K562 (cell line): ENCODE results near the gene DCAF6. TPM values are rescaled to one million over a fixed set of nuclear protein-coding genes. Genes with fewer than 3 reads are reported as not detected.

Experiments
- ATAC-seq: fragments of 200-7000 bp; cut with Tn5 transposase; 3 replicates; pipeline ENCODE4 v1.9.1; 2020; ENCODE audit warnings: moderate library complexity
- BruUV-seq: library from RNA; stranded (reverse); fragments of 400-500 nt; replicated peaks from 2 replicates; lab custom pipeline; 2021; lab: Mats Ljungman, UMichigan
- CTCF ChIA-PET: fragments of 300-600 bp; formaldehyde crosslinking; extraction: SDS; loops from one replicate; lab custom pipeline; 2021; ENCODE audit warnings: low intra/inter-chr PET ratio; lab: Yijun Ruan, JAX
- POLR2A ChIA-PET: fragments of 300-600, 350-650 bp; sonication (Branson Sonifier 250); formaldehyde crosslinking; extraction: SDS; loops from one replicate; lab custom pipeline; 2021; ENCODE audit warnings: antibody characterized with exemption, inconsistent platforms; lab: Yijun Ruan, JAX
- DNase-seq, 4 experiments: peaks; one replicate each; pipeline versions ENCODE4 v3.0.0 to v3.0.0-alpha.2; 2011 to 2018; ENCODE audit warnings: low spot score in 3 of 4, mixed read lengths in 3 of 4; ENCODE audit errors: extremely low read depth in 1 of 4
- FAIRE-seq: peaks from 2 replicates; lab custom pipeline; 2011; peaks lifted over from hg19 to GRCh38; lab: Jason Lieb, UNC
- H2AFZ ChIP-seq: 2 replicates; pipeline ENCODE4 v1.6.0; 2011; ENCODE audit warnings: low read depth, low read length, control low read depth, inconsistent platforms
- H3K27ac ChIP-seq: fragments of 200-600 bp; 3 replicates; pipeline ENCODE4 v1.8.0; 2011; ENCODE audit warnings: low read depth, mild to moderate bottlenecking, control low read depth, inconsistent platforms, low read length, moderate library complexity, mixed read lengths; ENCODE audit errors: extremely low read depth
- H3K27me3 ChIP-seq, 2 experiments: fragments of 300-600 bp in 1 of 2; 2 replicates in 1 of 2; 3 replicates in 1 of 2; pipeline versions ENCODE4 v1.6.0 to v1.8.0; 2011; ENCODE audit warnings: inconsistent platforms in 2 of 2, low read length in 2 of 2, mild to moderate bottlenecking in 1 of 2, mixed read lengths in 1 of 2, moderate library complexity in 1 of 2; ENCODE audit not compliant: control insufficient read depth in 2 of 2, insufficient read depth in 2 of 2
- H3K36me3 ChIP-seq: fragments of 300-600 bp; 3 replicates; pipeline ENCODE4 v1.8.0; 2011; ENCODE audit warnings: mild to moderate bottlenecking, low read length, inconsistent platforms; ENCODE audit not compliant: control insufficient read depth, insufficient read depth
- H3K4me1 ChIP-seq, 2 experiments: fragments of 200-600 bp in 1 of 2; replicated peaks in 1 of 2; 2 replicates in 1 of 2; 3 replicates in 1 of 2; pipeline versions ENCODE4 v1.5.1 to v1.8.0; 2011; ENCODE audit warnings: inconsistent platforms in 2 of 2, low read length in 2 of 2, mild to moderate bottlenecking in 1 of 2, mixed read lengths in 1 of 2, moderate library complexity in 1 of 2; ENCODE audit not compliant: control insufficient read depth in 2 of 2, insufficient read depth in 2 of 2
- H3K4me2 ChIP-seq: 2 replicates; pipeline ENCODE4 v1.6.1; 2011; ENCODE audit warnings: low read length, control low read depth, inconsistent platforms, mixed read lengths; ENCODE audit not compliant: insufficient read depth
- H3K4me3 ChIP-seq: fragments of 200-600 bp; sonication (generic), shearing (Covaris generic); 2 replicates; pipeline ENCODE4 v1.5.1; 2016; ENCODE audit warnings: control low read depth, inconsistent platforms
- H3K79me2 ChIP-seq: fragments of 200-600 bp; 3 replicates; pipeline ENCODE4 v1.8.0; 2011; ENCODE audit warnings: low read length, inconsistent platforms; ENCODE audit not compliant: control insufficient read depth, insufficient read depth
- H3K9ac ChIP-seq, 2 experiments: 2 replicates each; pipeline versions ENCODE4 v1.6.0 to v1.6.1; 2011; ENCODE audit warnings: low read depth in 2 of 2, low read length in 2 of 2, control low read depth in 1 of 2, inconsistent platforms in 1 of 2, mild to moderate bottlenecking in 1 of 2, mixed read lengths in 1 of 2; ENCODE audit not compliant: insufficient read depth in 1 of 2
- H3K9me1 ChIP-seq: one replicate; pipeline ENCODE4 v1.6.0; 2011; ENCODE audit warnings: inconsistent platforms, mild to moderate bottlenecking, low read length, moderate library complexity; ENCODE audit not compliant: control insufficient read depth, insufficient read depth
- H3K9me3 ChIP-seq: replicated peaks from 2 replicates; pipeline ENCODE4 v1.5.1; 2011; ENCODE audit warnings: low read depth, low read length, inconsistent platforms; ENCODE audit not compliant: control insufficient read depth, insufficient read depth
- H4K20me1 ChIP-seq: replicated peaks from 2 replicates; pipeline ENCODE4 v1.6.1; 2011; ENCODE audit warnings: low read length, inconsistent platforms, mixed read lengths; ENCODE audit not compliant: control insufficient read depth, insufficient read depth
- CBFB ChIP-seq: sonication (generic); formaldehyde crosslinking; IDR thresholded peaks from 2 replicates; pipeline ENCODE4 v1.4.0; 2020; ENCODE audit warnings: mild to moderate bottlenecking, missing genetic modification reagents
- CBX1 ChIP-seq: sonication (generic); IDR thresholded peaks from 2 replicates; pipeline ENCODE4 v1.6.1; 2016; ENCODE audit warnings: antibody characterized with exemption, low read depth, mild to moderate bottlenecking
- FOSL1 ChIP-seq: fragments of 200-800 bp; sonication (Bioruptor generic); conservative IDR thresholded peaks from 2 replicates; pipeline ENCODE4 v1.6.1; 2016; ENCODE audit warnings: missing genetic modification characterization, missing compliant biosample characterization
- FUS ChIP-seq: fragments of 200-400 bp; formaldehyde crosslinking; optimal IDR thresholded peaks from 2 replicates; pipeline ENCODE3; 2017; ENCODE audit warnings: low read depth, low read length
- HDGF ChIP-seq: fragments of 450-650 bp; IDR thresholded peaks from 2 replicates; pipeline ENCODE4 v1.6.1; 2016
- NFE2L1 ChIP-seq: fragments of 450-650 bp; IDR thresholded peaks from 2 replicates; pipeline ENCODE4 v1.6.1; 2016; ENCODE audit warnings: missing genetic modification characterization, low read depth, mild to moderate bottlenecking, missing compliant biosample characterization, moderate library complexity, borderline replicate concordance
- PCBP2 ChIP-seq: fragments of 200-400 bp; formaldehyde crosslinking; IDR thresholded peaks from 2 replicates; pipeline ENCODE4 v1.6.1; 2018; ENCODE audit warnings: low read length, low read depth, mild to moderate bottlenecking, moderate library complexity; ENCODE audit not compliant: poor library complexity, severe bottlenecking
- POU5F1 ChIP-seq: fragments of 150-350 bp; IDR thresholded peaks from 2 replicates; pipeline ENCODE4 v1.6.1; 2014; ENCODE audit warnings: borderline replicate concordance, low read length, low read depth, mild to moderate bottlenecking; ENCODE audit not compliant: partially characterized antibody
- PYGO2 ChIP-seq: fragments of 450-650 bp; IDR thresholded peaks from 2 replicates; pipeline ENCODE4 v1.6.1; 2016; ENCODE audit warnings: mild to moderate bottlenecking, missing genetic modification characterization, moderate library complexity, missing compliant biosample characterization
- TAF1 ChIP-seq: IDR thresholded peaks from 2 replicates; pipeline ENCODE4 v1.6.1; 2011; ENCODE audit warnings: mild to moderate bottlenecking, low read length, moderate library complexity; ENCODE audit not compliant: insufficient read depth, control insufficient read depth, severe bottlenecking; ENCODE audit errors: extremely low read depth
- TRIM24 ChIP-seq, 2 experiments: fragments of 450-650 bp; IDR thresholded peaks; 2 replicates each; pipeline ENCODE4 v1.6.1; 2016
- ZNF586 ChIP-seq: fragments of 450-650 bp; formaldehyde crosslinking; conservative IDR thresholded peaks from 2 replicates; pipeline ENCODE4 v1.4.0; 2020; ENCODE audit warnings: mild to moderate bottlenecking, moderate library complexity
- WGBS: fragments of 100-300 bp; shearing (Covaris generic); methylation state at CpG from one replicate; pipeline ENCODE4 v1.1.6; 2016; ENCODE audit warnings: low coverage, mixed read lengths; ENCODE audit not compliant: insufficient coverage; ENCODE audit errors: missing lambda C conversion rate; 5-methylcytosine and 5-hydroxymethylcytosine counted together
- in situ Hi-C: fragments of 300-500 bp; cut with MboI; formaldehyde crosslinking; loops from 4 replicates; pipeline ENCODE4 v1.15.0; 2018; ENCODE audit warnings: inconsistent platforms, mixed read lengths
- intact Hi-C: fragments of 100-400 bp; cut with micrococcal nuclease; formaldehyde crosslinking; loops from 2 replicates; pipeline ENCODE4 v1.14.2; 2022
- polyA plus RNA-seq, 8 experiments: library from polyadenylated mRNA; depleted of rRNA in 4 of 8; stranded (reverse) in 5 of 8; unstranded in 3 of 8; fragments of >200 nt; fragmentation: Nextera tagmentation in 2 of 8; fragmentation: Illumina TruSeq in 1 of 8; extraction: Ambion mirVana in 2 of 8; extraction: Trizol in 1 of 8; gene quantifications; 2 replicates each; pipeline versions ENCODE4 v1.2.1 to v1.2.3, GENCODE V29; 2011 to 2014; ENCODE audit warnings: inconsistent platforms in 1 of 8, missing spikeins in 1 of 8
- total RNA-seq, 7 experiments: library from RNA; depleted of rRNA in 6 of 7; stranded (reverse); fragments of >200 nt in 6 of 7; fragmentation: Illumina TruSeq in 2 of 7; extraction: Trizol in 2 of 7; gene quantifications; 2 replicates each; pipeline versions ENCODE4 v1.2.1 to v1.2.3, GENCODE V29; 2011 to 2021; ENCODE audit warnings: low replicate concordance in 1 of 7
- TF ChIP-seq, protein P1 (sequence below): fragments of 250-450 bp; sonication (Bioruptor Pico); IDR thresholded peaks from 2 replicates; pipeline ENCODE4 v1.4.0; 2020; ENCODE audit warnings: mild to moderate bottlenecking, moderate library complexity
- TF ChIP-seq, protein P2 (sequence below): fragments of 250-450 bp; sonication (Bioruptor Pico); IDR thresholded peaks from 2 replicates; pipeline ENCODE4 v1.5.1; 2021; ENCODE audit warnings: mild to moderate bottlenecking
- TF ChIP-seq, protein P3 (sequence below), 2 experiments: fragments of 450-650 bp in 1 of 2; sonication (generic) in 1 of 2; formaldehyde crosslinking in 1 of 2; IDR thresholded peaks in 1 of 2; conservative IDR thresholded peaks in 1 of 2; 2 replicates each; pipeline versions ENCODE4 v1.6.1 to v1.8.1; 2016 to 2023; ENCODE audit warnings: mild to moderate bottlenecking in 2 of 2, moderate library complexity in 2 of 2, inconsistent platforms in 1 of 2, missing genetic modification reagents in 1 of 2

Gene DCAF6
- total and polyA plus RNA-seq, 9 of the 15 experiments (the other 6 are each of a cell fraction or from before 2014, with no cell fraction given), result 19.1 to 102 (median 46.3) TPM

DNA sequence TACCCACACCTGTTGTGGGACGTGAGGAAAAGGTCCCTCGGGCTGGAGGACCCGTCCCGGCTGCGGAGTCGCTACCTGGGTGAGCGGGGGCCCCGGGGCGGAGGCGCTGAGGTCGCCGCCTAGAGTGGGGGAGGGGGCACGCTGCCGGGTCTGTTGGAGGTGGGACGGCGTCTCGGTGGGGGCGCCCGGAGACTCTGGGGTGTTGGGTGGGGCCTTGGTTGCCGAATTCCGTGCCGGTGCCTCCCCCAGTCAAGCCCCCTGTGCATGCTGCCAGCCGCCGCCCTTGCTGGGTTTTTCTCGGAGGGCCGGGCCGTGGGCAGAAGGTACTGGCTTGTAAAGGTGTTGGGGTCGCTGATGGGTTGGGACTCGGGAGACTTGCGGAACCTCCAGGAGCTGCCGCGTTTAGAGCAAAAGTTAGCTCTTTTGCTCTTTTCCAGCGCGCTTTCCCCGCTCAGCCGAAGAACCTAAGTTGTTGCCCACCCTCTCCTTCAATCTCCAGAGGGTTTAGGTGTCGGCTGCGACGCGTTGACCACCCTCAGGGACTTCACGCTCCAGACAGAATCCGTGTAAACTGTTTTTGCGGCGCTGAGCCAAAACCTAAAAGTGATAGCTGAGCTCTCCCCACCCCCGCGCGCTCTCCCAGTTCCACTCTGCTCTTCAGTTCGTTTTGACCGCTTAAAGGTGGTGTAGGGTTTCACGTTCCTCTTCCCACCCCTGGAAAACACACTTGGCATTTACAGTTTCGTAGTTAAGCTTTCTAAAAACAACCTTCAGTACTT is 636 bp downstream of the DCAF6 start, which contains the start of gene MPC2:
Gene MPC2 (minus strand): TSS at position 143 of the 779 bp plus-strand sequence. CDS start 1,231 bp downstream, outside the sequence.
- under 1% methylated on average over 51 of the region's 51 CpGs for WGBS
- Histone ChIP-seq H3K27me3 (no peaks in the 10 kb centered on the region), H3K36me3 (peaks cover 9% of the 10 kb centered on the region), H3K4me2 (peak within 1 kb of the TSS; percentile 98), H3K9ac (peak within 1 kb of the TSS; percentile 95 to 97), H4K20me1 (0 out of 2 replicates have a peak, but pooled peaks cover 9% of the 10 kb centered on the region), H2AFZ (peak within 1 kb of the TSS; percentile 97), H3K27ac (peak within 1 kb of the TSS; percentile 98), H3K9me3 (no peaks in the 10 kb centered on the region), H3K9me1 (no peaks in the 10 kb centered on the region), H3K4me1 (peaks cover 8 to 15% of the 10 kb centered on the region in 2 experiments; a peak in 4 of 5 replicates), H3K4me3 (peak within 1 kb of the TSS; percentile 81), H3K79me2 (peaks cover 97% of the 10 kb centered on the region)
- ChIA-PET CTCF (no interaction called here), POLR2A (interaction anchor here (0.6 to 3.1 kb wide), 15 partner anchors 9 to 222 kb away, joined by 3 to 24 read pairs (median 8); no protein-coding TSS in a partner anchor)
- ATAC-seq (peak; percentile 67), FAIRE-seq (peak; percentile 92), DNase-seq (peak; percentile 63 to 95 (median 78))
- in situ Hi-C loops, result no loop called here
- intact Hi-C loops, result loop anchor here (1.0 to 10.0 kb wide), 9 partner anchors 48 to 385 kb away; partner anchors contain the start of genes CREG1 and RCSD1
- BruUV-seq, result TSS peak; percentile 54
- TF ChIP-seq POU5F1 (no peak), HDGF (no peak), ZNF586 (CRISPR knock-in tag) (no peak), CBX1 (no peak), FOSL1 (no peak), TRIM24 (IDR thresholded peaks at IDR 0.05) (no peak), FUS (no peak), NFE2L1 (tag) (no peak), CBFB (peak; percentile 61; the same call in 1 of the 2 replicates), PYGO2 (tag) (no peak), TAF1 (peak; percentile 98), PCBP2 (no peak)
- TF ChIP-seq, protein P1, sequence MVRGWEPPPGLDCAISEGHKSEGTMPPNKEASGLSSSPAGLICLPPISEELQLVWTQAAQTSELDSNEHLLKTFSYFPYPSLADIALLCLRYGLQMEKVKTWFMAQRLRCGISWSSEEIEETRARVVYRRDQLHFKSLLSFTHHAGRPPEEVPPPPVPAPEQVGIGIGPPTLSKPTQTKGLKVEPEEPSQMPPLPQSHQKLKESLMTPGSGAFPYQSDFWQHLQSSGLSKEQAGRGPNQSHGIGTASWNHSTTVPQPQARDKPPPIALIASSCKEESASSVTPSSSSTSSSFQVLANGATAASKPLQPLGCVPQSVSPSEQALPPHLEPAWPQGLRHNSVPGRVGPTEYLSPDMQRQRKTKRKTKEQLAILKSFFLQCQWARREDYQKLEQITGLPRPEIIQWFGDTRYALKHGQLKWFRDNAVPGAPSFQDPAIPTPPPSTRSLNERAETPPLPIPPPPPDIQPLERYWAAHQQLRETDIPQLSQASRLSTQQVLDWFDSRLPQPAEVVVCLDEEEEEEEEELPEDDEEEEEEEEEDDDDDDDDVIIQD, result no peak
- TF ChIP-seq, protein P2, sequence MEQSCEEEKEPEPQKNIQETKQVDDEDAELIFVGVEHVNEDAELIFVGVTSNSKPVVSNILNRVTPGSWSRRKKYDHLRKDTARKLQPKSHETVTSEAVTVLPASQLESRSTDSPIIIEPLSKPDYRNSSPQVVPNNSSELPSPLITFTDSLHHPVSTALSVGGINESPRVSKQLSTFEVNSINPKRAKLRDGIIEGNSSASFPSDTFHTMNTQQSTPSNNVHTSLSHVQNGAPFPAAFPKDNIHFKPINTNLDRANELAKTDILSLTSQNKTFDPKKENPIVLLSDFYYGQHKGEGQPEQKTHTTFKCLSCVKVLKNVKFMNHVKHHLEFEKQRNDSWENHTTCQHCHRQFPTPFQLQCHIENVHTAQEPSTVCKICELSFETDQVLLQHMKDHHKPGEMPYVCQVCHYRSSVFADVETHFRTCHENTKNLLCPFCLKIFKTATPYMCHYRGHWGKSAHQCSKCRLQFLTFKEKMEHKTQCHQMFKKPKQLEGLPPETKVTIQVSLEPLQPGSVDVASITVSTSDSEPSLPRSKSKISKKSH (CRISPR knock-in tag), result no peak
- TF ChIP-seq, protein P3, sequence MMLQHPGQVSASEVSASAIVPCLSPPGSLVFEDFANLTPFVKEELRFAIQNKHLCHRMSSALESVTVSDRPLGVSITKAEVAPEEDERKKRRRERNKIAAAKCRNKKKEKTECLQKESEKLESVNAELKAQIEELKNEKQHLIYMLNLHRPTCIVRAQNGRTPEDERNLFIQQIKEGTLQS (IDR thresholded peaks at IDR 0.05), result no peak
- TF ChIP-seq, protein P3 (CRISPR knock-in tag; conservative IDR thresholded peaks at IDR 0.05), result no peak
